H9 (cell line): Measurements from ENCODE around the gene ANKRD11. TPM values are rescaled to one million over a fixed set of nuclear protein-coding genes. Genes with fewer than 3 reads are reported as not detected.

Experiments used
- DNase-seq: peaks from one replicate; pipeline ENCODE4 v3.0.0-alpha.2; 2017
- H2AFZ ChIP-seq: one replicate; pipeline ENCODE4 v1.6.1; 2013; ENCODE audit warnings: mild to moderate bottlenecking, low read length, control low read depth, moderate library complexity
- H2AK5ac ChIP-seq: 2 replicates; pipeline ENCODE4 v1.6.1; 2013; ENCODE audit warnings: low read length, control low read depth, mixed read lengths; ENCODE audit not compliant: insufficient read length
- H2BK120ac ChIP-seq: one replicate; pipeline ENCODE4 v1.6.1; 2013; ENCODE audit warnings: low read depth, mild to moderate bottlenecking, low read length, control low read depth, inconsistent platforms; ENCODE audit not compliant: poor library complexity, severe bottlenecking
- H2BK12ac ChIP-seq: 2 replicates; pipeline ENCODE4 v1.6.1; 2013; ENCODE audit warnings: low read length, control low read depth, mixed read lengths, low read depth; ENCODE audit not compliant: insufficient read length
- H2BK15ac ChIP-seq: 2 replicates; pipeline ENCODE4 v1.6.1; 2013; ENCODE audit warnings: low read depth, low read length, control low read depth
- H2BK20ac ChIP-seq: one replicate; pipeline ENCODE4 v1.6.1; 2013; ENCODE audit warnings: low read depth, mild to moderate bottlenecking, low read length, control low read depth, inconsistent platforms; ENCODE audit not compliant: poor library complexity, severe bottlenecking
- H2BK5ac ChIP-seq: 2 replicates; pipeline ENCODE4 v1.6.1; 2013; ENCODE audit warnings: low read length, control low read depth, mixed read lengths; ENCODE audit not compliant: insufficient read length
- H3K14ac ChIP-seq: 2 replicates; pipeline ENCODE4 v1.6.1; 2013; ENCODE audit warnings: low read length, control low read depth; ENCODE audit not compliant: insufficient read depth
- H3K18ac ChIP-seq: 2 replicates; pipeline ENCODE4 v1.6.1; 2013; ENCODE audit warnings: low read depth, mild to moderate bottlenecking, mixed read lengths, low read length, control low read depth; ENCODE audit not compliant: insufficient read length
- H3K23ac ChIP-seq: 2 replicates; pipeline ENCODE4 v1.6.1; 2013; ENCODE audit warnings: low read length, control low read depth, mixed read lengths, low read depth; ENCODE audit not compliant: insufficient read length
- H3K23me2 ChIP-seq: 2 replicates; pipeline ENCODE4 v1.6.1; 2013; ENCODE audit warnings: low read depth, mild to moderate bottlenecking, mixed read lengths, low read length, control low read depth; ENCODE audit not compliant: insufficient read length, poor library complexity, severe bottlenecking
- H3K27ac ChIP-seq: 2 replicates; pipeline ENCODE4 v1.5.1; 2013; ENCODE audit warnings: low read length, control low read depth, mixed read lengths, low read depth; ENCODE audit not compliant: insufficient read length
- H3K27me3 ChIP-seq: 2 replicates; pipeline ENCODE4 v1.6.1; 2013; ENCODE audit warnings: low read length, control low read depth, inconsistent platforms; ENCODE audit not compliant: insufficient read depth
- H3K4ac ChIP-seq: 2 replicates; pipeline ENCODE4 v1.6.1; 2013; ENCODE audit warnings: low read depth, mild to moderate bottlenecking, control low read depth, inconsistent platforms, low read length, moderate library complexity
- H3K4me1 ChIP-seq: 2 replicates; pipeline ENCODE4 v1.6.1; 2013; ENCODE audit warnings: low read length, control low read depth, inconsistent platforms; ENCODE audit not compliant: insufficient read depth
- H3K4me2 ChIP-seq: 2 replicates; pipeline ENCODE4 v1.6.1; 2013; ENCODE audit warnings: low read length, control low read depth, mixed read lengths; ENCODE audit not compliant: insufficient read length, insufficient read depth
- H3K56ac ChIP-seq: 2 replicates; pipeline ENCODE4 v1.6.1; 2013; ENCODE audit warnings: low read depth, mild to moderate bottlenecking, mixed read lengths, low read length, control low read depth; ENCODE audit not compliant: insufficient read length
- H3K79me1 ChIP-seq: 2 replicates; pipeline ENCODE4 v1.6.1; 2013; ENCODE audit warnings: low read depth, mild to moderate bottlenecking, moderate library complexity, low read length, control low read depth, inconsistent platforms; ENCODE audit not compliant: insufficient read depth, poor library complexity, severe bottlenecking
- H3K79me2 ChIP-seq: 2 replicates; pipeline ENCODE4 v1.6.1; 2013; ENCODE audit warnings: low read length, control low read depth, inconsistent platforms; ENCODE audit not compliant: insufficient read depth
- H3K9ac ChIP-seq: 2 replicates; pipeline ENCODE4 v1.6.1; 2013; ENCODE audit warnings: low read length, control low read depth, mixed read lengths; ENCODE audit not compliant: insufficient read length; ENCODE audit errors: extremely low read depth
- H3K9me3 ChIP-seq: one replicate; pipeline ENCODE4 v1.6.1; 2013; ENCODE audit warnings: low read depth, low read length, inconsistent platforms; ENCODE audit not compliant: control insufficient read depth
- H3T11ph ChIP-seq: one replicate; pipeline ENCODE4 v1.6.1; 2013; ENCODE audit warnings: mild to moderate bottlenecking, low read length, control low read depth, inconsistent platforms
- H4K20me1 ChIP-seq: one replicate; pipeline ENCODE4 v1.6.1; 2013; ENCODE audit not compliant: control insufficient read depth, insufficient read length, insufficient read depth
- H4K5ac ChIP-seq: 2 replicates; pipeline ENCODE4 v1.6.1; 2013; ENCODE audit warnings: low read depth, mild to moderate bottlenecking, mixed read lengths, low read length, control low read depth; ENCODE audit not compliant: insufficient read length
- H4K8ac ChIP-seq: replicated peaks from 2 replicates; pipeline ENCODE4 v1.6.1; 2013; ENCODE audit warnings: low read length, control low read depth, mixed read lengths, low read depth; ENCODE audit not compliant: insufficient read length
- H4K91ac ChIP-seq: 2 replicates; pipeline ENCODE4 v1.6.1; 2013; ENCODE audit warnings: low read depth, mild to moderate bottlenecking, moderate library complexity, mixed read lengths, low read length, control low read depth; ENCODE audit not compliant: insufficient read length
- H3K27ac Mint-ChIP-seq, 3 experiments: 2 replicates in 2 of 3; 3 replicates in 1 of 3; pipeline ENCODE4 v1.8.0; 2020 to 2021; ENCODE audit warnings: mixed read lengths in 3 of 3, mild to moderate bottlenecking in 1 of 3, moderate library complexity in 1 of 3
- H3K27me3 Mint-ChIP-seq: 2 replicates; pipeline ENCODE4 v1.8.0; 2021; ENCODE audit warnings: low read depth, mild to moderate bottlenecking, moderate library complexity, mixed read lengths
- H3K36me3 Mint-ChIP-seq, 3 experiments: 2 replicates in 2 of 3; 3 replicates in 1 of 3; pipeline ENCODE4 v1.8.0; 2020 to 2021; ENCODE audit warnings: low read depth in 3 of 3, mixed read lengths in 3 of 3; ENCODE audit not compliant: insufficient read depth in 1 of 3
- H3K4me1 Mint-ChIP-seq, 2 experiments: 2 replicates each; pipeline ENCODE4 v1.8.0; 2020; ENCODE audit warnings: mixed read lengths in 2 of 2
- H3K4me3 Mint-ChIP-seq, 2 experiments: 2 replicates in 1 of 2; 3 replicates in 1 of 2; pipeline ENCODE4 v1.8.0; 2020 to 2021; ENCODE audit warnings: mild to moderate bottlenecking in 2 of 2, mixed read lengths in 2 of 2, moderate library complexity in 1 of 2
- H3K9me3 Mint-ChIP-seq, 2 experiments: 2 replicates in 1 of 2; 3 replicates in 1 of 2; pipeline ENCODE4 v1.8.0; 2020; ENCODE audit warnings: mild to moderate bottlenecking in 2 of 2, mixed read lengths in 2 of 2, moderate library complexity in 1 of 2
- WGBS: extraction: QIAGEN DNeasy Blood & Tissue Kit; methylation state at CpG from one replicate; pipeline ENCODE4 v1.1.7; 2013; ENCODE audit warnings: missing lambda C conversion rate, low lambda C conversion rate, mixed read lengths; ENCODE audit not compliant: insufficient read length; ENCODE audit errors: extremely low coverage; 5-methylcytosine and 5-hydroxymethylcytosine counted together
- total RNA-seq: library from RNA; stranded (reverse); gene quantifications from 2 replicates; pipeline ENCODE4 v1.2.1, GENCODE V29; 2021
- TF ChIP-seq, protein P1 (sequence below): fragments of 200-600 bp; sonication (generic); conservative IDR thresholded peaks from 3 replicates; pipeline ENCODE4 v1.8.0; 2021; ENCODE audit warnings: antibody characterized with exemption, mild to moderate bottlenecking

ANKRD11 gene
- total RNA-seq, 1 experiment from 2014 or later = 181 TPM

DNA sequence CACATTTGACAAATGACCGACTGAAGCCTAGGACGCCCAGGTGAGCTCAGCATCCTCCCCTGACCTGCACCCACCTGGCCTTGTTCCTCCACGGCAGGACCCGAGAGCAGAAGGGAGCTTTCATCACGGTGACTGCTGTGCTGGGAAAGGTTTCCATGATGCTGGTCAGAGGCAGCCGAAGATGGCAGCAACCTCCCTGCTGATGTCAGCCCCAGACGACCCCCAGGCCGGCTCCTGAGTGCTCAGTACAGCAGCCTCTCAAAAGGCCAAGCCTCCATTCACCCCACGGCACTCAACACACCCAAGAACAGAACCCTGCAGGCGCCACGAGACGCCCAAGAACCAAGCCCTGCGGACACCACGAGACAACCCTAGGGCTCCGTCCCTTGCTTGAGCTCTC lies 119.8 kb downstream of the ANKRD11 start:
- Histone ChIP-seq H3K14ac (no peak overlapping the region; the same call in 1 of the 2 replicates), H3K4me2 (no peak overlapping the region), H3K9me3 (no peaks in the 10 kb centered on the region), H2BK5ac (no peak overlapping the region), H2AFZ (no peak overlapping the region), H3K4me1 (peaks cover 2% of the 10 kb centered on the region; the same call in 1 of the 2 replicates), H3K79me2 (peaks cover 89% of the 10 kb centered on the region), H3K9ac (no peak overlapping the region), H4K5ac (no peak overlapping the region), H2BK15ac (no peak overlapping the region), H3K23ac (no peak overlapping the region), H3K23me2 (no peaks in the 10 kb centered on the region), H4K91ac (no peak overlapping the region), H3K79me1 (peaks cover 10% of the 10 kb centered on the region), H2AK5ac (no peak overlapping the region), H3K27ac (no peak overlapping the region), H4K8ac (no peak overlapping the region), H2BK12ac (no peak overlapping the region), H2BK120ac (no peak overlapping the region), H3K27me3 (no peaks in the 10 kb centered on the region), H4K20me1 (peaks cover 4% of the 10 kb centered on the region), H3K4ac (no peak overlapping the region), H3T11ph (no peak overlapping the region), H2BK20ac (no peak overlapping the region), H3K18ac (no peak overlapping the region), H3K56ac (no peak overlapping the region)
- TF ChIP-seq, protein P1, sequence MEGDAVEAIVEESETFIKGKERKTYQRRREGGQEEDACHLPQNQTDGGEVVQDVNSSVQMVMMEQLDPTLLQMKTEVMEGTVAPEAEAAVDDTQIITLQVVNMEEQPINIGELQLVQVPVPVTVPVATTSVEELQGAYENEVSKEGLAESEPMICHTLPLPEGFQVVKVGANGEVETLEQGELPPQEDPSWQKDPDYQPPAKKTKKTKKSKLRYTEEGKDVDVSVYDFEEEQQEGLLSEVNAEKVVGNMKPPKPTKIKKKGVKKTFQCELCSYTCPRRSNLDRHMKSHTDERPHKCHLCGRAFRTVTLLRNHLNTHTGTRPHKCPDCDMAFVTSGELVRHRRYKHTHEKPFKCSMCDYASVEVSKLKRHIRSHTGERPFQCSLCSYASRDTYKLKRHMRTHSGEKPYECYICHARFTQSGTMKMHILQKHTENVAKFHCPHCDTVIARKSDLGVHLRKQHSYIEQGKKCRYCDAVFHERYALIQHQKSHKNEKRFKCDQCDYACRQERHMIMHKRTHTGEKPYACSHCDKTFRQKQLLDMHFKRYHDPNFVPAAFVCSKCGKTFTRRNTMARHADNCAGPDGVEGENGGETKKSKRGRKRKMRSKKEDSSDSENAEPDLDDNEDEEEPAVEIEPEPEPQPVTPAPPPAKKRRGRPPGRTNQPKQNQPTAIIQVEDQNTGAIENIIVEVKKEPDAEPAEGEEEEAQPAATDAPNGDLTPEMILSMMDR = no peak
- Mint-ChIP-seq H3K4me1 (peaks cover 58 to 64% of the 10 kb centered on the region in 2 experiments), H3K9me3 (no peaks in the 10 kb centered on the region), H3K27me3 (no peaks in the 10 kb centered on the region), H3K4me3 (no peak overlapping the region), H3K27ac (0 out of 7 replicates have a peak overlapping the region, but pooled peaks of 1 of the 3 experiments have one; percentile 11), H3K36me3 (peaks cover 4 to 8% (median 5%) of the 10 kb centered on the region in 3 experiments; a peak in 4 of 7 replicates)
- WGBS = no CpG with 5 or more reads among the region's 15 CpGs
- DNase-seq = no peak
